Neural progenitor cell (in vitro differentiated cells): Measurements from ENCODE around the gene GP2. TPM values are rescaled to one million over a fixed set of nuclear protein-coding genes. Genes with fewer than 3 reads are reported as not detected.

Experiments used
- DNase-seq: peaks from one replicate; pipeline ENCODE4 v3.0.0-alpha.2; 2016; ENCODE audit warnings: low spot score
- H2AFZ ChIP-seq: fragments of 200-600 bp; sonication (generic); replicated peaks from 2 replicates; pipeline ENCODE4 v1.6.1; 2016; ENCODE audit warnings: antibody characterized with exemption
- H3F3A ChIP-seq: fragments of 200-600 bp; sonication (generic); 2 replicates; pipeline ENCODE4 v1.6.1; 2016; ENCODE audit warnings: antibody characterized with exemption, low read depth
- H3K27ac ChIP-seq: fragments of 200-600 bp; sonication (generic); 2 replicates; pipeline ENCODE4 v1.5.1; 2016; ENCODE audit warnings: mild to moderate bottlenecking
- H3K27me3 ChIP-seq: fragments of 200-600 bp; sonication (generic); 2 replicates; pipeline ENCODE4 v1.6.1; 2016; ENCODE audit warnings: mild to moderate bottlenecking, moderate library complexity
- H3K36me3 ChIP-seq: fragments of 200-600 bp; sonication (generic); 2 replicates; pipeline ENCODE4 v1.5.1; 2016
- H3K4me1 ChIP-seq: fragments of 200-600 bp; sonication (generic); 2 replicates; pipeline ENCODE4 v1.6.1; 2016; ENCODE audit warnings: mixed run types
- H3K4me2 ChIP-seq: fragments of 200-600 bp; sonication (generic); 2 replicates; pipeline ENCODE4 v1.6.1; 2016
- H3K4me3 ChIP-seq: fragments of 200-600 bp; sonication (generic); 2 replicates; pipeline ENCODE4 v1.5.1; 2016
- H3K79me2 ChIP-seq: fragments of 200-600 bp; sonication (generic); 2 replicates; pipeline ENCODE4 v1.6.1; 2016; ENCODE audit warnings: low read depth
- H3K9ac ChIP-seq: fragments of 200-600 bp; sonication (generic); 2 replicates; pipeline ENCODE4 v1.6.1; 2016
- H3K9me3 ChIP-seq: fragments of 200-600 bp; sonication (generic); 2 replicates; pipeline ENCODE4 v1.5.1; 2016; ENCODE audit warnings: low read depth
- H4K20me1 ChIP-seq: fragments of 200-600 bp; sonication (generic); 2 replicates; pipeline ENCODE4 v1.6.1; 2016; ENCODE audit warnings: low read depth
- H3K27ac Mint-ChIP-seq: 3 replicates; pipeline ENCODE4 v1.8.0; 2021; ENCODE audit warnings: mixed read lengths
- H3K27me3 Mint-ChIP-seq: 2 replicates; pipeline ENCODE4 v1.8.0; 2022; ENCODE audit warnings: low read depth, mild to moderate bottlenecking, inconsistent platforms, moderate library complexity, mixed read lengths; ENCODE audit not compliant: insufficient read depth
- H3K36me3 Mint-ChIP-seq: 3 replicates; pipeline ENCODE4 v1.8.0; 2021; ENCODE audit warnings: mixed read lengths
- H3K4me1 Mint-ChIP-seq: 3 replicates; pipeline ENCODE4 v1.8.0; 2021; ENCODE audit warnings: mixed read lengths
- H3K4me3 Mint-ChIP-seq: 3 replicates; pipeline ENCODE4 v1.8.0; 2021; ENCODE audit warnings: mild to moderate bottlenecking, moderate library complexity, mixed read lengths
- H3K9me3 Mint-ChIP-seq: 3 replicates; pipeline ENCODE4 v1.8.0; 2020; ENCODE audit warnings: mixed read lengths
- CTCF ChIP-seq: fragments of 200-600 bp; sonication (generic); IDR thresholded peaks from 2 replicates; pipeline ENCODE4 v1.5.1; 2017; ENCODE audit warnings: antibody characterized with exemption, mild to moderate bottlenecking
- EZH2 ChIP-seq: fragments of 200-600 bp; sonication (generic); IDR thresholded peaks from 2 replicates; pipeline ENCODE4 v1.6.1; 2017; ENCODE audit warnings: antibody characterized with exemption, mild to moderate bottlenecking, moderate library complexity
- EZH2phosphoT487 ChIP-seq: fragments of 200-600 bp; sonication (generic); IDR thresholded peaks from 2 replicates; pipeline ENCODE4 v1.6.1; 2017; ENCODE audit warnings: antibody characterized with exemption
- total RNA-seq: library from RNA; depleted of rRNA; stranded (reverse); fragments of >200 nt; gene quantifications from 2 replicates; pipeline ENCODE4 v1.2.3, GENCODE V29; 2015; ENCODE audit warnings: low replicate concordance

GP2 gene
- total RNA-seq, 1 donor from 2014 or later, result not detected

GRCh38 chr16:20344611-20345010, 17.3 kb upstream of the GP2 start:
- H3K27me3 ChIP-seq, result no peaks in the 10 kb centered on the region
- H3K4me3 ChIP-seq, result no peak overlapping the region
- no peaks in the 10 kb centered on the region for H3F3A ChIP-seq
- no peak overlapping the region for H3K4me2 ChIP-seq
- no peak overlapping the region for H2AFZ ChIP-seq
- H3K36me3 ChIP-seq, result no peaks in the 10 kb centered on the region
- Mint-ChIP-seq H3K9me3 (no peaks in the 10 kb centered on the region), H3K27me3 (peaks cover 3% of the 10 kb centered on the region), H3K36me3 (no peaks in the 10 kb centered on the region), H3K4me1 (no peaks in the 10 kb centered on the region), H3K4me3 (no peak overlapping the region), H3K27ac (no peak overlapping the region)
- H3K9me3 ChIP-seq, result no peaks in the 10 kb centered on the region
- H3K9ac ChIP-seq, result no peak overlapping the region
- no peaks in the 10 kb centered on the region for H3K79me2 ChIP-seq
- TF ChIP-seq EZH2phosphoT487, result no peak
- no peak for TF ChIP-seq CTCF
- TF ChIP-seq EZH2, result no peak
- H3K4me1 ChIP-seq, result no peaks in the 10 kb centered on the region
- DNase-seq, result no peak
- no peaks in the 10 kb centered on the region for H4K20me1 ChIP-seq
- no peak overlapping the region for H3K27ac ChIP-seq

- no peak overlapping the region for H3K9ac ChIP-seq
- no peak for TF ChIP-seq EZH2
- TF ChIP-seq CTCF, result no peak
- TF ChIP-seq EZH2phosphoT487, result no peak
- no peak overlapping the region for H3K4me2 ChIP-seq
- H3K4me1 ChIP-seq, result no peaks in the 10 kb centered on the region
- no peaks in the 10 kb centered on the region for H3K27me3 ChIP-seq
- Mint-ChIP-seq H3K4me3 (no peak overlapping the region), H3K36me3 (no peaks in the 10 kb centered on the region), H3K27me3 (peaks cover 3% of the 10 kb centered on the region), H3K4me1 (no peaks in the 10 kb centered on the region), H3K9me3 (no peaks in the 10 kb centered on the region), H3K27ac (no peak overlapping the region)
- no peak overlapping the region for H3K4me3 ChIP-seq
- H3F3A ChIP-seq, result no peaks in the 10 kb centered on the region
- H3K36me3 ChIP-seq, result no peaks in the 10 kb centered on the region
- no peak overlapping the region for H3K27ac ChIP-seq
- H2AFZ ChIP-seq, result no peak overlapping the region
- no peaks in the 10 kb centered on the region for H4K20me1 ChIP-seq
- DNase-seq, result no peak
- no peaks in the 10 kb centered on the region for H3K79me2 ChIP-seq
- no peaks in the 10 kb centered on the region for H3K9me3 ChIP-seq
Measured at GRCh38 chr16:20339744-20340143, 12.4 kb upstream of the GP2 start.

- H3K27ac ChIP-seq, result no peak overlapping the region
- H3K27me3 ChIP-seq, result no peaks in the 10 kb centered on the region
- no peaks in the 10 kb centered on the region for H4K20me1 ChIP-seq
- Mint-ChIP-seq H3K4me3 (no peak overlapping the region), H3K4me1 (peaks cover 10% of the 10 kb centered on the region), H3K9me3 (no peaks in the 10 kb centered on the region), H3K27me3 (peaks cover 10% of the 10 kb centered on the region), H3K36me3 (no peaks in the 10 kb centered on the region), H3K27ac (no peak overlapping the region)
- no peak overlapping the region for H3K4me3 ChIP-seq
- DNase-seq, result no peak
- no peaks in the 10 kb centered on the region for H3K9me3 ChIP-seq
- no peak overlapping the region for H2AFZ ChIP-seq
- H3K79me2 ChIP-seq, result no peaks in the 10 kb centered on the region
- no peak for TF ChIP-seq CTCF
- no peak for TF ChIP-seq EZH2phosphoT487
- no peak for TF ChIP-seq EZH2
- H3K4me2 ChIP-seq, result no peak overlapping the region
- no peak overlapping the region for H3K9ac ChIP-seq
- no peaks in the 10 kb centered on the region for H3F3A ChIP-seq
- H3K4me1 ChIP-seq, result no peaks in the 10 kb centered on the region
- H3K36me3 ChIP-seq, result no peaks in the 10 kb centered on the region
Measured at GRCh38 chr16:20336955-20337354, 9.6 kb upstream of the GP2 start.
